GM21526 (cell line): ENCODE data around the gene NUP107.
A peak's percentile ranks its signal among the peaks of the same experiment; 100 is the strongest.

Experiments used
- ATAC-seq: cut with Tn5 transposase; IDR thresholded peaks from one replicate; pipeline ENCODE4 v1.9.1; 2021; ENCODE audit warnings: moderate library complexity; ENCODE audit not compliant: unreplicated experiment, low FRiP score

Gene NUP107

DNA sequence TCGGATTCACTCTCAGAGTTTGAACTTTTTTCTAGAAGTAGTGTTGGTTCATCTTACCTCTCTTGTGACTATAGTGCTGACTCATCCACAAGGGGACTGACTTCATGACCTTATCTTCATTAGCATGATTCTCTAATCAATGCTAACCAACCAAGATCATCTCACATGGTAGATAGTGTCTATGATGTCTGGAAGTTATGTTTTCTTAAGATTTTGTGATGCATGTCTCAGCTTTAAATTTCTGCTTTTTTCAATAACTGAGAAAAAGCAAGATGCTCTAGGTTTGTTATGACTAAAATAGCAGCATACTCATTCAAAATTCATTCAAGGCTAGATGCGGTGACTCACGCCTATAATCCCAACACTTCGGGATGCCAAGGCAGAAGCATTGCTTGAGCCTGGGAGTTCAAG is 46.9 kb downstream of the NUP107 start:
- no peak for ATAC-seq

DNA sequence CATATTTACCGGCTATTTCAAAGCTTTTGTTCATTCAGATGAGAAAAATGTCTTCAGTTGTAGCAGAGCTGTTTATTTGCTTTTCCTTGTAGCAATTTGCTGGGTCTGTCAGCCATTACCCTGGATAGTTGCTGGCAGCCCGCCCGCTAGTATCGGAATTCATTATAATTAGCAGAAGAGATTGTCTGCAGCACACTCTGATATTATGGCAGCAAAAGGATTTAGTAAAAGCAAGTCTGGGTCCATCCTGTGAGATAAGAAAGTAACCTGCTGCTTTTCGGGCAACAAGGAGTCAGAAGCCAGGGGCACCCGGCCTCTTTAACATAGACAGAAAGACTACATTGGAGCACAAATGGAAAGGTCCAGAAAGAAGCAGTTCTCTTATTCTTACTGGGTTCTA is 53.1 kb downstream of the NUP107 start:
- no peak for ATAC-seq

GRCh38 chr12:68743356-68743755 is 56.6 kb downstream of the NUP107 start:
- no peak for ATAC-seq

DNA sequence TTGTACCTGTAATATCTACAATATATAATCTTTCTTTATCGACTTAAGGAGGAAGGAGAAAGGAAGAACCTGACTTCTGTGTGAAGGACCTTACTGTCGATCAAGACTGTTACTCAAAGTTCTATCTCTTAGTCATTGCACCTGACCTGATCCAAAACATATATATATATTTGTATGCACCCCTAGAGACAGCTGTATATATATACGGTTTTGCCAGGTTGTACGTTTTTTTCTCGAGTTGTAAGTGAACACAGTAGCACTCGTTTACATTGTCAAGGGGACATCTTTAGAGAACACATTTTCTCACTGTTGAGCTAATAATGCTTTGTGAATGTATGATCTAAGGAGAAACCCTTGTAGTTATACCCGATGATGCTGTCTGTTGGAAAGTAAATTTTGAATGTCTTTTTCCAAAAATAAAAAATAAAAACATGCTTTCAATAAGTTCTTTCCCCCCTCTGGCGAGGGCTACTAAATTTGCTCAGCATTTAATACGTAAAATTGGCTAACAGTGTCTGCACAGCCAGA is 58.7 kb downstream of the NUP107 start:
- no peak for ATAC-seq

GRCh38 chr12:68745904-68746571 is 59.3 kb downstream of the NUP107 start, which contains the start of gene SLC35E3:
TSS of gene SLC35E3 (plus strand) at chr12:68746176. CDS start at chr12:68746378, 202 bp downstream.
- ATAC-seq, result peak; percentile 97

GRCh38 chr12:68746572-68747180 is 59.9 kb downstream of the NUP107 start:
- ATAC-seq, result peak; percentile 37

DNA sequence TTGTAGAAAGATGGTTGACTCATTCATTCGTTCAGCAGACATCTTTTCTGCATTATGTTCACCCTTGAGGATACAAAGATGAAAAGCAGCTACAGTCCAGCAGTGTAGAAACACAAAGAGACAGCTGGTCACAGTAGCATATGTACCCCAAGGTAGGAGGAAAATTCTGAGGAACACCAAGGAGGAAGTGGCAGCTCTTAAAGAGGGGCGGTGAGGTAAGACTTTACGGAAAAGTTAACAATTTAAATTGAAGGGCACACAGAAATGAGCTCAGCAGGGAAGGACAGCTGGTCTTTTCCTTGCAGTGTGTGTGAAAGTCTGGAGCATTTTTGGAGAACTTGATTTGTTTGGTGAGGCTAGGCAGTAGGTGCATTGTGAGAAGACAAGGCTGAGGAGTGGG is 62.7 kb downstream of the NUP107 start:
- no peak for ATAC-seq

DNA sequence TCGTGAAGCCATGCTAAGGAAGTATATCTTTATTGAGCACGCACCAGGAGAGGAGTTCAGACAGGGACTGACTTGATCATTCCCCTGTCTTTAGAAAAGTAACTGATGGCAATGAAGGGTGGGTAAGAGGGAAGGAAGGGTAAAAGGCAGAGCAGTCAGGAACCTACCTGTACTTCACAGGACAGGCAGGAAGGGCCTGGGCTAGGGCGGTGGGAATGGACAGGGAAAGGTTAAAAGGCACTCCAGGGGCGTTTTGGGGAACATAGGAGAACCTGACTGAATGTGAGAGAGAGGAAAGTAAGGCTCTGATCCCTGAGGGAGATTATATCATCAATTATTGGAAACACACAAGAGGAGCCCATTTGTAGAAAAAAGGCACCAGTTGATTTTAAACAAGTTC is 63.1 kb downstream of the NUP107 start:
- ATAC-seq, result no peak

- ATAC-seq, result no peak
Observed at GRCh38 chr12:68750506-68750905, 63.7 kb downstream of the NUP107 start.

DNA sequence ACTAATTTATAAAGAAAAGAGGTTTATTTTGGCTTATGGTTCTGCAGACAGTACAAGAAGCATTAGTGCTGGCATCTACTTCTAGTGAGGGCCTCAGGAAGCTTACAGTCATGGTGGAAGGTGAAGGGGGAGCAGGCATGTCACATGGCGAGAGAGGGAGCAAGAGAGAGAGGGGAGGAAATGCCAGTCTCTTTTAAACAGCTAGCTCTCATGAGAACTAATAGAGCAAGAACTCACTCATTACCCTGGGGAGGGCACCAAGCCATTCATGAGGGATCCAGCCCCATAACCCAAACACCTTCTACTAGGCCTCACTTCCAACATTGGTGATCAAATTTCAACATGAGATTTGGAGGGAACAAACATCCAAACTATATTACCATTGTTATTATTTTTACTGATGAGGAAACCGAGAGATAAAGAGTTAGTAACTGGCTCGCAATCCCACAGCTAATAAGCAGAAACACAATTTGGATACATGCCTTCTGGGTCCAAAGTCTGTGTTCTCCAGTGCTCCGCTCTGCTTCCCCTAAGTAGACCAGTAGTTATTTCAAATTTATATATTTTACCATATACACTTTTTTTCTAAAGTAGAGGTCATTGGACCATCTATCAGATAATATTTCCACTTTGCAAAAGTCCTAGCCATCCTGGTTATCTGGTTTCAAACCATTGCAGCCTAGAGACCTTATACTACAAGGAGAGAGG is 68.9 kb downstream of the NUP107 start:
- no peak for ATAC-seq

DNA sequence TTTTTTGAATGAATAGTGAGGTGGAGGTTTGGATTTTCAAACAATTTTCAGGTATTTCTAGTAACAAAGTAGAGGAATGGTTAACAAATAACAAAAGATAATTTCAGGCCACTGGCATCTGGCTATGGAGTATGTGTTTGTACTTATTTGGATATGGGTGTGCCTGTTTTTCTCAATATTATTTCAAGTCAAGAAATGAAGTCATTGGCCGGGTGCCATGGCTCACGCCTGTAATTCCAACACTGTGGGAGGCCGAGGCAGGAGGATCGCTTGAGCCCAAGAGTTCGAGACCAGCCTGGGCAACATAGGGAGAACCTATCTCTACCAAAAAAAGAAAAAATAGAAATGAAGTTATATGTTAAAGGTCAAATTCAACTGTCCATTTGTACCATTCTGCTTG is 73.1 kb downstream of the NUP107 start:
- ATAC-seq, result no peak

DNA sequence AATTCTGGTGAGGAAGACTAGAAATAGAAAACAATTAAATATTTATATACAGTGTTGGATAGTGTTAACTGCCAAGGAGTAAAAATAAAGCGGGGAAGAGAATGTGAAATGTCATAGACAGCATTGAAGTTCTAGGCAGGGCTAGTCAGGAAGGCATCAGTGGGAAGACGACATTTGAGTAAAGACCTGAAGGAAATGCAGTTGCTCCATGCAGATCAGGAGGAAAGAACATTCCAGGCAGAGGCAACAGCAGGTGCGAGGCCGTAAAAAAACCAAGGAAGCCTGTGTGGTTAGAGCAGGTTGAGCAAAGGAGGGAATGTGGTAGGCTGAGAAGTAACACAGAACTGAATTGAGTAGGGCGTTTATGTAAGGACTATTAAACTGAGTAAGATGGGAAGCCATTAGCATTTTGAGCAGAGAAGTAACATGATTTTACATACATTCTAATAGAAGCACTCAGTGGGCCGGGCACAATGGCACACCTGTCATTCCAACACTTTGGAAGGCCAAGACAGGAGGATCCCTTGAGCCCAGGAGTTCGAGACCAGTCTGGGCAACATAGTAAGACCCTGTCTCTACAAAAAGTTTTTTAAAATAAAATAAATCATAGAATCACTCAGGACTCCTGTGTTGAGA is 74.1 kb downstream of the NUP107 start:
- no peak for ATAC-seq

- ATAC-seq, result no peak
Observed at GRCh38 chr12:68761442-68761812, 74.6 kb downstream of the NUP107 start.

- no peak for ATAC-seq
Observed at GRCh38 chr12:68761901-68762630, 75.3 kb downstream of the NUP107 start.

DNA sequence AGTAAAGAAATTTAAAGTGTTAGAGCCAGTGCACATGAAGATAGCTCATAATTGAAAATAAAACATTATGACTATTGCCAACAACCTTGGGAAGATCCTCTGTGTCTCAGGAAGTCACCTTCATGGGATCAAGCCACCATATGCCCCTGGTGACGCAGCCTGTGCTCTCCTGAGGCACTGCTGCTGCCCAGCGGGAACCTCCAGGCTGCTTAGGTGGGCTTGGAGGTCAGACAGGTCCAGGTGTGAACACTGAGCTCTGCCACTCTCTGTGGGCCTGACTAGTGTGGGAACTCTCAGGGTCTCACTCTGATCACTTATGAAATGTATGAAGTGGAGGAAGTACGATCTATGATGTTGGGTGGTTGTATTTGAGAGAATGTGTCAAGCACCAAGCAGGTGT is 75.9 kb downstream of the NUP107 start:
- no peak for ATAC-seq

GRCh38 chr12:68765696-68766095 is 78.9 kb downstream of the NUP107 start:
- ATAC-seq, result no peak

DNA sequence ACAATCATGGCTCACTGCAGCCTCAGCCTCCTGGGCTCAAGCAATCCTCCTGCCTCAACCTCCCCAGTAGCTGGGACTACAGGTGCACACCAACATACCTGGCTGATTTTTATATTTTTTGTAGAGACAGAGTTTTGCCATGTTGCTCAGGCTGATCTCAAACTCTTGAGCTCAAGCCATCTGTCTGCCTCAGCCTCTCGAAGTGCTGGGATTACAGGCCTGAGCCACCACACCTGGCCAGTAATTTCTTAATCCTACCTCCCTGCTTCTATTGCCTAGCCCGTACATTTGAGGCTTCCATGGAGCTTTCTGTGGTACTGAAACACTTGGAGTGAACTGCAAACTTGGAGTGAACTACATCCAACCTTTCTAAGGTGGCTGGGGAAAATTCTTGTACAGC is 79.9 kb downstream of the NUP107 start:
- no peak for ATAC-seq

GRCh38 chr12:68767191-68767590 is 80.4 kb downstream of the NUP107 start:
- no peak for ATAC-seq

DNA sequence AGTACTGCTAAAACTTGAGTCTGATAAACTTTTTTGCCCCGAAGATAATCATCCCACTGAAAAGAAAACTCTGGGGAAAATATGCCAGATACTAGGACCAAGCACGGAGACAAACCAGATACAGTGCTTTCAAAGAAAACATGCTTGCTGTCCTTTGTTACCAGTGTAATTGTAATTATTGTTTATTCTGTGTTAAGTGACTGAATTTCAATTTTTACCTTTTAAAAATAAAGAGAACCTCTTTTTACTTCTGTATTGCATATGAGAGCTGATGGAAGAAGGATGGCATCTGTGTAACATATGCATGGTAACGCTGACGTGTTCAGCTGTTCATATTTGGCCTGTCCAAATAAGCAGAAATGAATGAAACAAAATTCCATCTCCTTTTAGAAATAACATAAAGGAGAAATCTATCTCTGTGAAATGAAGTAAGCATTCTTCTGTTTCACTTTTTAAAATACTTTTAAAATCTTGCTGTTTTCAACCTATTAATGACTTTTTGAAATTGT is 81.7 kb downstream of the NUP107 start:
- no peak for ATAC-seq

DNA sequence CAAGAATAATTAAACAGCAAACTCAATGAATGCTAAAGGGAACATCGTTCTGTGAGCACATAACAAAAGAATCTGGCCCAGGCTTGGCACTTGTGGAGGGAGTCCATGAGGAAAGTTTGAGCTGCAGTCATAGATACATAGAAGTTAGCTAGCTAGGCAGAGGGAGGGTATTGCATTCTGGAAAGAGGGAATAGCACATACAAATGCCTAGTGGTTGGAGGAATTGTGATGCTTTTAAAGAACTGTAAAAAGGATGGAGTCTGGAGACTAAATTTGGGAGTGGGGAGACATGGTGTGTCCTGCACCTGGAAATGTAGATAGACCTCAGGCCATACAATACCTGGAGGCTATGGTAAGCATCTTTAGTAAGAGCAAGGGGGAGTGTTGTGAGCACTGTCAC is 83.2 kb downstream of the NUP107 start:
- no peak for ATAC-seq
